Ishikawa (cell line): ENCODE data around the gene ADAM10.

Source experiments
- CEBPB ChIP-seq: IDR thresholded peaks from 2 replicates; pipeline ENCODE4 v1.6.1; 2012
- CREB1 ChIP-seq: IDR thresholded peaks from 2 replicates; pipeline ENCODE4 v1.6.1; 2012; ENCODE audit warnings: low read depth
- EGR1 ChIP-seq: IDR thresholded peaks from 2 replicates; pipeline ENCODE4 v1.6.1; 2012
- EP300 ChIP-seq: IDR thresholded peaks from 2 replicates; pipeline ENCODE4 v1.6.1; 2012; ENCODE audit warnings: borderline replicate concordance
- FOXM1 ChIP-seq: IDR thresholded peaks from 2 replicates; pipeline ENCODE4 v1.6.1; 2012; ENCODE audit warnings: low read depth, borderline replicate concordance
- MAX ChIP-seq: IDR thresholded peaks from 2 replicates; pipeline ENCODE4 v1.6.1; 2012
- NFIC ChIP-seq: IDR thresholded peaks from 2 replicates; pipeline ENCODE4 v1.6.1; 2012
- RAD21 ChIP-seq: IDR thresholded peaks from 2 replicates; pipeline ENCODE4 v1.6.1; 2012; ENCODE audit warnings: low read depth
- REST ChIP-seq: IDR thresholded peaks from 2 replicates; pipeline ENCODE4 v1.6.1; 2012; ENCODE audit warnings: low read depth, mild to moderate bottlenecking
- TAF1 ChIP-seq: IDR thresholded peaks from 2 replicates; pipeline ENCODE4 v1.6.1; 2012; ENCODE audit warnings: low read depth, mild to moderate bottlenecking
- TCF12 ChIP-seq: IDR thresholded peaks from 2 replicates; pipeline ENCODE4 v1.6.1; 2012; ENCODE audit warnings: low read depth
- TEAD4 ChIP-seq: IDR thresholded peaks from 2 replicates; pipeline ENCODE4 v1.6.1; 2012
- YY1 ChIP-seq: IDR thresholded peaks from 2 replicates; pipeline ENCODE4 v1.6.1; 2012; ENCODE audit warnings: low read depth
- ZBTB7A ChIP-seq: IDR thresholded peaks from 2 replicates; pipeline ENCODE4 v1.6.1; 2012; ENCODE audit warnings: low read depth
- TF ChIP-seq, protein P1 (sequence below): IDR thresholded peaks from 2 replicates; pipeline ENCODE4 v1.6.1; 2012

The ADAM10 gene

DNA sequence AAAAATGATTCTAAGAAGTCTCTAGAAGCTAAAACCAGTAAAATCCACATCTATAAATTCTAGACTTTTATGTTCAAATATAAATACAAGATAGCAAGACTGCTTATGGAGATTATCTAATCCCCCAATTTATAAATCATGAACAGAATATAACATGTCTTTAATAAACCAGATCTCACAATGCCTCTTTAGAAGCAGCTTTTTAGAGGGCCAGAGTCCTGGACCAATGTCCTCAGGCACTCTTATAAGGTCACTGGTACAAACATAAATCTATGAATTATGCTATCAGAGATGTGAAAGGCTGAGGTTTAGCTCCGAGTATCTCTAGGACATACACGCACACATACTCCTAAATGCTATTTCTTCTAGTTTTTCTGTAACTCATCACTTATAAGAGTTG, 78.3 kb downstream of the ADAM10 start:
- TF ChIP-seq REST, result no peak
- no peak for TF ChIP-seq RAD21
- TF ChIP-seq TEAD4, result no peak
- TF ChIP-seq TAF1, result no peak
- TF ChIP-seq CREB1, result no peak
- no peak for TF ChIP-seq EGR1
- TF ChIP-seq FOXM1, result no peak
- TF ChIP-seq CEBPB, result no peak
- no peak for TF ChIP-seq NFIC
- TF ChIP-seq, protein P1, sequence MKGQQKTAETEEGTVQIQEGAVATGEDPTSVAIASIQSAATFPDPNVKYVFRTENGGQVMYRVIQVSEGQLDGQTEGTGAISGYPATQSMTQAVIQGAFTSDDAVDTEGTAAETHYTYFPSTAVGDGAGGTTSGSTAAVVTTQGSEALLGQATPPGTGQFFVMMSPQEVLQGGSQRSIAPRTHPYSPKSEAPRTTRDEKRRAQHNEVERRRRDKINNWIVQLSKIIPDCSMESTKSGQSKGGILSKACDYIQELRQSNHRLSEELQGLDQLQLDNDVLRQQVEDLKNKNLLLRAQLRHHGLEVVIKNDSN, result no peak
- no peak for TF ChIP-seq MAX

GRCh38 chr15:58669108-58669507, 80.4 kb downstream of the ADAM10 start:
- TF ChIP-seq REST (no peak), EP300 (no peak), YY1 (no peak)

GRCh38 chr15:58666957-58667356, 82.5 kb downstream of the ADAM10 start:
- no peak for TF ChIP-seq REST
- no peak for TF ChIP-seq ZBTB7A
- TF ChIP-seq TCF12, result no peak
- TF ChIP-seq, protein P1, result no peak
- no peak for TF ChIP-seq CEBPB
- TF ChIP-seq TEAD4, result no peak
- no peak for TF ChIP-seq TAF1
- TF ChIP-seq FOXM1, result no peak
- no peak for TF ChIP-seq CREB1
- TF ChIP-seq YY1, result no peak
- no peak for TF ChIP-seq RAD21
- no peak for TF ChIP-seq EP300
- no peak for TF ChIP-seq NFIC
- no peak for TF ChIP-seq MAX
- no peak for TF ChIP-seq EGR1

- TF ChIP-seq CREB1 (no peak), EP300 (no peak), RAD21 (no peak), TEAD4 (no peak), NFIC (no peak), EGR1 (no peak), FOXM1 (no peak), ZBTB7A (no peak), REST (no peak)
Observed at GRCh38 chr15:58665672-58666071, 83.8 kb downstream of the ADAM10 start.
